GM12892 (cell line): Measurements from ENCODE around the gene ZC3H12C.

Experiments
- DNase-seq: peaks from one replicate; pipeline ENCODE4 v3.0.0; 2011; ENCODE audit not compliant: insufficient read length
- FAIRE-seq: peaks from 2 replicates; lab custom pipeline; 2011; peaks lifted over from hg19 to GRCh38; lab: Jason Lieb, UNC
- POLR2A ChIP-seq: IDR thresholded peaks from 2 replicates; pipeline ENCODE4 v1.6.1; 2011; ENCODE audit warnings: low read depth, low read length, control low read depth
- POLR2AphosphoS5 ChIP-seq: IDR thresholded peaks from 2 replicates; pipeline ENCODE4 v1.6.1; 2011; ENCODE audit warnings: low read depth, low read length, control low read depth
- TAF1 ChIP-seq: IDR thresholded peaks from 2 replicates; pipeline ENCODE4 v1.6.1; 2011; ENCODE audit warnings: low read depth, mild to moderate bottlenecking, control low read depth, low read length, borderline replicate concordance

ZC3H12C gene

DNA sequence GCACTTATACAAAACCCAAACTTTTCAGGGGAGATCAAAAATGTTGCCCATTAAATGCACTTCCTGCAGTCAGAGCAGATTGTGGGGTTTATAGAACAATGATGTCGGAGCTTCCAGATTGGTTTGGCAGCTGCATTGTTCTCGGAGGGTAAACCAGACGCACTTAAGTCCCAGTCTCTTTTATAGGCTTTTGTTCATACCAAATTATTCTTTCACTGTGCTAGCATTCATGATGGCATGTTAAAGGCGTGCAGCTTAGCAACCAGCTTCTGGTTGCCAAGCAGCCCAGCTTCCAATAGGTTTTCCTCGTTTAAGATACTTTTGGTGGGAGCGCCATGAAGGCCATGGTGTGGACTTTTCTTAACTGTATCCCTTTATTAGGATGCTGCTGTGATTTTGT is 40.9 kb downstream of the ZC3H12C start:
- no peak for TF ChIP-seq POLR2AphosphoS5
- no peak for TF ChIP-seq TAF1
- no peak for TF ChIP-seq POLR2A
- DNase-seq (no peak), FAIRE-seq (peak; percentile 50)

- FAIRE-seq (no peak), DNase-seq (no peak)
- TF ChIP-seq POLR2AphosphoS5 = no peak
- no peak for TF ChIP-seq POLR2A
- no peak for TF ChIP-seq TAF1
Observed at GRCh38 chr11:110141812-110142211, 48.6 kb downstream of the ZC3H12C start.

- no peak for TF ChIP-seq TAF1
- no peak for TF ChIP-seq POLR2A
- TF ChIP-seq POLR2AphosphoS5 = no peak
- FAIRE-seq (peak; percentile 84), DNase-seq (no peak)
Observed at GRCh38 chr11:110147962-110148709, 54.9 kb downstream of the ZC3H12C start.

DNA sequence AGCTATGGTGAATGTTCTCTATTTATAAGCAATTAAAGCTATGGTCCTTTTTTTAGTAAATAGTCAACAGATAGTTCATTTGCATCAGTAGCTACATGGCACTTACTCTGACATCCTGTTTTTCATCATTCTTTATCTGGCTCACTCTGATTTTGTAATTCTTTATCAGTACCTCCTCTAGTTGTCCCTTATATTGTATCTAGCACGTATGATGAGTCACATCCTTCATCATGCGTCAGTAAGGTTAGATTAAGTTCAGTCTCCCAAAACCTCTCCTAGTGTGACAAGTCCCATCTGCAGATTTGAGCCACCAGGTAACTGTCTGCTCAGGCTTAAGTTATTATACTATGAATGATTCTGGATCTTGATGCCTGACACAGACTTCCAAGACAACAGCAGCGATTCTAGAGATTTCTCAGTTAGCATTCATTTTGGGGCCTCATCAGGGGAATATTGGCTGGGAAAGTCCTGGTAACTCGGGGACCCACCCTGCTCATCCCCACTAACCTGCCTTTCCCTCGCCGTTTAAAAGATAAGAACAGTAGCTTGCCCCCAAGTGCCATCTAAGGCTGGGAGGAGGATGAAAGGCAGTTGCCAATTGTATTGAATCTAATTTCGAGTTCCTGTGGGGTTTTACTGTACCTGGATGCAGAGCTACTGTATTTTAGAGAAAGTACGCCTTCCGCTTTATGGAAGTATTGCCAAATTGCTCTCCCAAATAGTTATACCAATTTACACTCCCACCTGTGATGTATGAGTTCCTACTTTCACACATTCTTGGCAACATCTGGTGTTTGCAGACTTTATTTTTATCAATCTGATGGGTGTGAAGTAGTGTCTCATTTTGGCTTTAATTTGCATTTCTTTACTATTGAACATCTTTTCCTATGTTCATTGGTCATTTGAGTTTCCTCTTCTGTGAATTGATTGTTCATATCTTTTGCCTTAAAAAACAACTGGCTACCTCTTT is 55.9 kb downstream of the ZC3H12C start:
- FAIRE-seq = peak; percentile 74
- no peak for DNase-seq
- TF ChIP-seq POLR2AphosphoS5 = no peak
- TF ChIP-seq POLR2A = no peak
- TF ChIP-seq TAF1 = no peak

- FAIRE-seq (peak; percentile 76), DNase-seq (no peak)
- no peak for TF ChIP-seq POLR2AphosphoS5
- no peak for TF ChIP-seq POLR2A
- no peak for TF ChIP-seq TAF1
Observed at GRCh38 chr11:110152199-110152598, 59.0 kb downstream of the ZC3H12C start.

DNA sequence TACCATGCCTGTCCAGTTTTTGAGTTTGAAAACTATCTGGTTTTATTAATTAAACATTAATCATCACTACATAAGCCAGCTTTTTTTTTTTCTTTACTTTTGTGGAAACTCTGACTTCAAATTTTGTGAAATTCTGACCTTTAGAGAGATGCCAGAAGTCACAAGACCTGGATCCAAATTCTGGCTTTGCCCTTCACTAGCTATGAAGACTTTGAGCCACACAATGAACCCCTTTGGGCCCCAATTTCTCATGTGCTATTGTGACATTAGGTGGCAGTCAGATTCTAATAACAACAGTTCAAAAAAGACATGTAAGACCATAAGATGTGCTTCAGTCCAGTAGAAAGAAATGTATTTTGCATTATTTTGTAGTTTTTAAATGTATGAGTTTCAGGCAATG is 60.3 kb downstream of the ZC3H12C start:
- no peak for FAIRE-seq
- TF ChIP-seq POLR2A = no peak
- no peak for TF ChIP-seq POLR2AphosphoS5
- TF ChIP-seq TAF1 = no peak
- no peak for DNase-seq

DNA sequence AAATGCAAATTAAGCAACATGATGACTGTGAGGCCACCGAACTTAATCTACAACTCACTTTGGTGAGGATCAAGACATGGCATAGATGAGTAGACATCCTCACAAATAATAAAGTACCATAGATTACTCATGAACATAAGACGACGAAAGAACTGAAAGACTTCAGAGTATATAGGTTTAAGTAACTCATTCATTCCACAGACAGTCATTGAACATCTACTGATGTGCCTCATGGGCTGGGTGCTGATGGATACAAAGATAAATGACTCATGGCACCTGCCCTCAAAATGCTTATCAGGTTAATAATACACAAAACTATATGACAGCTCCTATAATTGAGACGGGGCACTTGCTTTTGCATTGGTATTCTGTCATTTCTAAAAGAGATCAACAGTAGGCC is 63.3 kb downstream of the ZC3H12C start:
- TF ChIP-seq POLR2AphosphoS5 (no peak), TAF1 (no peak), POLR2A (no peak)
- FAIRE-seq (peak; percentile 5), DNase-seq (no peak)

GRCh38 chr11:110158317-110159200 is 65.4 kb downstream of the ZC3H12C start:
- peak; percentile 72 for FAIRE-seq
- no peak for DNase-seq
- TF ChIP-seq POLR2A (no peak), TAF1 (no peak), POLR2AphosphoS5 (no peak)

GRCh38 chr11:110159476-110159875 is 66.3 kb downstream of the ZC3H12C start:
- FAIRE-seq (peak; percentile 5), DNase-seq (no peak)
- TF ChIP-seq POLR2AphosphoS5 (no peak), POLR2A (no peak), TAF1 (no peak)

DNA sequence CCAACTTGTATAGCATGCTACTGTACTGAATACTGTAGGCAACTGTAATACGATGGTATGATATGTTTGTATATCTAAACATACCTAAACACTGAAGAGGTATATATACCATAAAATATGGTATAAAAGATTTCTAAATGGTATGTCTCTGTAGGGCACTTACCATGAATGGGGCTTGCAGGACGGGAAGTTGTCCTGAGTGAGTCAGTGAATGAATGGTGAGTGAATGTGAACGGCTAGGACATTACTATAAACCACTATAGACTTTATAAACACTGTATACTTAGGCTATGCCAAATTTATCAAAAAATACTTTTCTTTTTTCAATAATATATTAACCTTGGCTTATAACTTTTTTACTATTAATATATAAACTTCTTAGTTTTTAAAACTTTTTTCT is 66.8 kb downstream of the ZC3H12C start:
- DNase-seq = no peak
- no peak for FAIRE-seq
- TF ChIP-seq POLR2AphosphoS5 (no peak), TAF1 (no peak), POLR2A (no peak)
